Cardiac muscle cell (in vitro differentiated cells and primary cell): ENCODE data around the gene PSMA7. TPM values are rescaled to one million over a fixed set of nuclear protein-coding genes. Genes with fewer than 3 reads are reported as not detected.
A peak's percentile ranks its signal among the peaks of the same experiment; 100 is the strongest.
"Not testable (repeated sequence)": the region's sequence is repeated elsewhere in the genome, so short reads cannot be mapped to it uniquely, and the experiment has no call there.

Source experiments
- DNase-seq, 2 donors: peaks; one replicate each; pipeline versions ENCODE4 v3.0.0 to v3.0.0-alpha.2; 2010 to 2017; ENCODE audit warnings: low read depth in 1 of 2, low spot score in 1 of 2
- H3K27ac ChIP-seq: fragments of 200-600 bp; sonication (generic); 2 replicates; pipeline ENCODE4 v1.5.1; 2016
- H3K27me3 ChIP-seq: fragments of 200-600 bp; sonication (generic); 2 replicates; pipeline ENCODE4 v1.6.0; 2016; ENCODE audit warnings: control low read depth
- H3K36me3 ChIP-seq: fragments of 200-600 bp; sonication (generic); 2 replicates; pipeline ENCODE4 v1.5.1; 2016; ENCODE audit warnings: control low read depth
- H3K4me1 ChIP-seq: fragments of 200-600 bp; sonication (generic); 2 replicates; pipeline ENCODE4 v1.8.1; 2017; ENCODE audit warnings: low read depth, mild to moderate bottlenecking, mixed run types
- H3K4me3 ChIP-seq: fragments of 200-600 bp; sonication (generic); 2 replicates; pipeline ENCODE4 v1.5.1; 2016; ENCODE audit warnings: mild to moderate bottlenecking
- H3K9me3 ChIP-seq: fragments of 200-600 bp; sonication (generic); 2 replicates; pipeline ENCODE4 v1.5.1; 2017; ENCODE audit warnings: low read depth, mild to moderate bottlenecking, control low read depth
- CTCF ChIP-seq: IDR thresholded peaks from 2 replicates; pipeline ENCODE4 v1.5.1; 2012; ENCODE audit warnings: low read depth, mild to moderate bottlenecking, low read length
- polyA plus RNA-seq: library from polyadenylated mRNA; unstranded; fragments of >200 nt; fragmentation: Nextera tagmentation; extraction: Ambion mirVana; gene quantifications from 2 replicates; pipeline ENCODE4 v1.2.1, GENCODE V29; 2016
- total RNA-seq: library from RNA; depleted of rRNA; stranded (reverse); fragments of >200 nt; gene quantifications from 2 replicates; pipeline ENCODE4 v1.2.3, GENCODE V29; 2016

Gene PSMA7
- total and polyA plus RNA-seq, 2 experiments from 2014 or later = 333 to 505 TPM

- Histone ChIP-seq H3K27me3 (no peaks in the 10 kb centered on the region), H3K9me3 (no peaks in the 10 kb centered on the region), H3K4me1 (peaks cover 25% of the 10 kb centered on the region), H3K36me3 (no peaks in the 10 kb centered on the region), H3K4me3 (no peak overlapping the region), H3K27ac (no peak overlapping the region)
- DNase-seq = peak in 1 of 2 donors; percentile 31
- TF ChIP-seq CTCF = no peak
Observed at GRCh38 chr20:62117658-62118057, 25.5 kb downstream of the PSMA7 start.

- Histone ChIP-seq H3K9me3 (no peaks in the 10 kb centered on the region), H3K4me3 (no peak overlapping the region), H3K36me3 (no peaks in the 10 kb centered on the region), H3K27ac (no peak overlapping the region), H3K4me1 (peaks cover 25% of the 10 kb centered on the region), H3K27me3 (no peaks in the 10 kb centered on the region)
- no peak for TF ChIP-seq CTCF
- no peak for DNase-seq
Observed at GRCh38 chr20:62117362-62117646, 25.9 kb downstream of the PSMA7 start.

GRCh38 chr20:62116558-62117361 is 26.4 kb downstream of the PSMA7 start:
- H3K4me3 ChIP-seq = no peak overlapping the region
- no peak overlapping the region for H3K27ac ChIP-seq
- H3K27me3 ChIP-seq = no peaks in the 10 kb centered on the region
- peaks cover 25% of the 10 kb centered on the region for H3K4me1 ChIP-seq
- no peaks in the 10 kb centered on the region for H3K36me3 ChIP-seq
- TF ChIP-seq CTCF = no peak
- DNase-seq = no peak
- H3K9me3 ChIP-seq = no peaks in the 10 kb centered on the region

- H3K27ac ChIP-seq, H3K27me3 ChIP-seq, H3K4me3 ChIP-seq, H3K9me3 ChIP-seq, H3K36me3 ChIP-seq, DNase-seq: not testable (repeated sequence)
- H3K4me1 ChIP-seq = peaks cover 20% of the 10 kb centered on the region
Observed at GRCh38 chr20:62115800-62116407, 27.3 kb downstream of the PSMA7 start.

GRCh38 chr20:62114894-62115293 is 28.3 kb downstream of the PSMA7 start:
- H3K4me1 ChIP-seq = peaks cover 13% of the 10 kb centered on the region
- DNase-seq = no peak
- no peak overlapping the region for H3K4me3 ChIP-seq
- H3K27ac ChIP-seq = no peak overlapping the region
- no peaks in the 10 kb centered on the region for H3K9me3 ChIP-seq
- H3K36me3 ChIP-seq = no peaks in the 10 kb centered on the region
- no peak for TF ChIP-seq CTCF
- H3K27me3 ChIP-seq = no peaks in the 10 kb centered on the region

GRCh38 chr20:62112368-62112767 is 30.8 kb downstream of the PSMA7 start:
- no peak for TF ChIP-seq CTCF
- Histone ChIP-seq H3K36me3 (no peaks in the 10 kb centered on the region), H3K9me3 (no peaks in the 10 kb centered on the region), H3K4me1 (peaks cover 5% of the 10 kb centered on the region), H3K4me3 (no peak overlapping the region), H3K27ac (no peak overlapping the region), H3K27me3 (no peaks in the 10 kb centered on the region)
- no peak for DNase-seq
